22Rv1 (cell line): ENCODE results near the gene PDZD7.

Experiments used
- H3K27ac ChIP-seq: fragments of 450-650 bp; 2 replicates; pipeline ENCODE4 v1.5.1; 2017
- ZFX ChIP-seq: fragments of 450-650 bp; IDR thresholded peaks from 2 replicates; pipeline ENCODE4 v1.6.1; 2017; ENCODE audit warnings: antibody characterized with exemption, borderline replicate concordance
- TF ChIP-seq, protein P1 (sequence below): fragments of 450-650 bp; IDR thresholded peaks from 2 replicates; pipeline ENCODE4 v1.5.1; 2017; ENCODE audit warnings: mild to moderate bottlenecking

PDZD7 gene

DNA sequence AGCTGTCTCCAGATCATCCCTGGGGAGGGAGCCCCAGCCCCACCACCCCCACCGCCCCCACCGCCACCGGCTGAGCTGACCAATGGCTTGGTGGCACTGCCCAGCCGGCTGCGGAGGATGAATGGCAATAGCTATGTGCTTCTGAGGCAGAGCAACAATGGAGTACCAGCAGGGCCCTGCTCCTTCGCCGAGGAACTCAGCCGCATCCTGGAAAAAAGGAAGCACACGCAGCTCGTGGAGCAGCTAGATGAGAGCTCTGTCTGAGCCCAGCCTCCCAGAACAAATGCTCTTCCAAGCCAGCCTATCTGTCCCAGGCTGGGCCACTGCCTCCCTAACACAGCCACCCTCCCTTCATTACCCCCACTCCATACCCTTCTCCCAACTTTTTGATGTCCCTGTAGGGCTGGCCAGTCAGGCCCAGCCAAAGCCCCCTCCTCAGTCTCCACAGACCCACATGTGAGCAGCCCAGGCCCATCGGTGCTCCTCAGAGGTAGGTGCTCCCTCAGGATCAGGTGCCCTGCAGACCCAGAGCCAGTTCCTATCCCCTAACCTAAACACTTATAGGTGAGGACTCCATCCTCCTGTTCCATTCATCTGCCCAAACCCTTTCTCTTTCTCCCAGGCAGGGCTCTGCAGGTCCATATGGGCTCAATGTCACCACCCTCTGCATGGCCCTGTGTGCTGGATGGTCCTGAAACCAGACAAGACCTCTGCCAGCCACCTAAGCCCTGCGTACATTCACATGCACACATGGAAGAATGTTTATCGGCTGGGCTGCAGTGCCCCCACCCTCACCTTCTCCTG lies 46.9 kb downstream of the PDZD7 start:
- TF ChIP-seq ZFX, result no peak
- TF ChIP-seq, protein P1, sequence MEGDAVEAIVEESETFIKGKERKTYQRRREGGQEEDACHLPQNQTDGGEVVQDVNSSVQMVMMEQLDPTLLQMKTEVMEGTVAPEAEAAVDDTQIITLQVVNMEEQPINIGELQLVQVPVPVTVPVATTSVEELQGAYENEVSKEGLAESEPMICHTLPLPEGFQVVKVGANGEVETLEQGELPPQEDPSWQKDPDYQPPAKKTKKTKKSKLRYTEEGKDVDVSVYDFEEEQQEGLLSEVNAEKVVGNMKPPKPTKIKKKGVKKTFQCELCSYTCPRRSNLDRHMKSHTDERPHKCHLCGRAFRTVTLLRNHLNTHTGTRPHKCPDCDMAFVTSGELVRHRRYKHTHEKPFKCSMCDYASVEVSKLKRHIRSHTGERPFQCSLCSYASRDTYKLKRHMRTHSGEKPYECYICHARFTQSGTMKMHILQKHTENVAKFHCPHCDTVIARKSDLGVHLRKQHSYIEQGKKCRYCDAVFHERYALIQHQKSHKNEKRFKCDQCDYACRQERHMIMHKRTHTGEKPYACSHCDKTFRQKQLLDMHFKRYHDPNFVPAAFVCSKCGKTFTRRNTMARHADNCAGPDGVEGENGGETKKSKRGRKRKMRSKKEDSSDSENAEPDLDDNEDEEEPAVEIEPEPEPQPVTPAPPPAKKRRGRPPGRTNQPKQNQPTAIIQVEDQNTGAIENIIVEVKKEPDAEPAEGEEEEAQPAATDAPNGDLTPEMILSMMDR, result no peak
- H3K27ac ChIP-seq, result no peak overlapping the region

DNA sequence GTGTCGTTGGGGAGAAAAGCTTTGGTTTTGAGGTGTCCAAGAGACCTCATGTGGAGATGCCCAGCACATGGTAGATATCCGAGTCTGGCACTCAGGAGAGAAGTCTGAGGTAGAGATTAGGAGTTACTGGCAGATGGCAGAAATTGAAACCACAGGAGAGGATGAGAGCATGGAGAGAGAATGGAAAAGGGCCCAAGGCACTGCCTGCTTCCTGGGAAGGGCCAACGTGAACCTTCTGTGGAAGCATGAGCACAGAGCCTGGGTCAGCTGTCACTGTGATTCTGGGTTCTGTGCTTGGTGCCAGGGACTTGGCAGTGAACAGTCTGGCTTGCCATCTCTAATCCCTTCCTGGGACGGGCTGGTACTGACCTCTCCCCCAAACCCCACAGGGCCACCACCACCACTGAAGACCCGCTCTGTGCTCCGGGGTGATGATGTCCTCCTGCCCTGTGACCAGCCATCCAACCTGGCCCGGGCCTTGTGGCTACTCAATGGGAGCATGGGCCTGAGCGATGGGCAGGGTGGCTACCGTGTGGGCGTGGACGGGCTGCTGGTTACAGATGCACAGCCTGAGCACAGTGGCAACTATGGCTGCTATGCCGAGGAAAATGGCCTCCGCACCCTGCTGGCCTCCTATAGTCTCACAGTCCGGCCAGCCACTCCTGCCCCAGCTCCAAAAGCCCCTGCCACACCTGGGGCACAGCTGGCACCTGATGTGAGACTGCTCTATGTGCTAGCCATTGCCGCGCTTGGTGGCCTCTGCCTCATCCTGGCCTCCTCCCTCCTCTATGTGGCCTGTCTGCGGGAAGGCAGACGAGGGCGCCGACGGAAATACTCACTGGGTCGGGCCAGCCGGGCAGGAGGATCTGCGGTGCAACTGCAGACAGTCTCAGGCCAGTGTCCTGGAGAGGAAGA lies 47.8 kb downstream of the PDZD7 start:
- TF ChIP-seq, protein P1, result no peak
- no peak for TF ChIP-seq ZFX
- H3K27ac ChIP-seq, result no peak overlapping the region

DNA sequence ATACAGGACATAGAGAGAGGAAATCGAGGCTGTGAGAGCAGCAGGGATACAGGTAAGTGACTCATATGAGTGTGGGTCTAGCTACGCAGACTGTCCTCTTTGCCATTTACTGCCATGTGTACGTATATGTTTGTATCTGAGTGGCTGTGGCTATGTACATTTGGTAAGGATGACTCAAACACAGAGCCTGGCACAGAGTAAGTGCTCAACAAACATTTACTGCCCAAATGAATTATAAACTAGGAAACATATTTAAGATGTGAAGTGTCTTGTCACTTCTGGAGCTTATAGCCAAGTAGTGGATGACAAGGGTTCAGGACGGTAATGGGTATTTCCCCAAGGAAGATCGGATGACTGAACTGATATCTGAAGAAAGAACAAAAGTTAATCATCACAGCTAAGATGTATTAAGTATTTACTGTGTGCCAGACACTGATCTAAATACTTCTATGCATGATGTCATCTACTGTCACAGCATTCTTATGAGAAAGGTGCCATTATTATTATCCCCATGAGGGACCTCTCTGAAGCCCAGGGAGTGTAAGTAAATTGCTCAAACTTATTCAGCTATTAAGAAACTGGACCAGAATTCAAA lies 49.7 kb downstream of the PDZD7 start:
- TF ChIP-seq, protein P1, result no peak
- no peak for TF ChIP-seq ZFX
- H3K27ac ChIP-seq, result no peak overlapping the region

DNA sequence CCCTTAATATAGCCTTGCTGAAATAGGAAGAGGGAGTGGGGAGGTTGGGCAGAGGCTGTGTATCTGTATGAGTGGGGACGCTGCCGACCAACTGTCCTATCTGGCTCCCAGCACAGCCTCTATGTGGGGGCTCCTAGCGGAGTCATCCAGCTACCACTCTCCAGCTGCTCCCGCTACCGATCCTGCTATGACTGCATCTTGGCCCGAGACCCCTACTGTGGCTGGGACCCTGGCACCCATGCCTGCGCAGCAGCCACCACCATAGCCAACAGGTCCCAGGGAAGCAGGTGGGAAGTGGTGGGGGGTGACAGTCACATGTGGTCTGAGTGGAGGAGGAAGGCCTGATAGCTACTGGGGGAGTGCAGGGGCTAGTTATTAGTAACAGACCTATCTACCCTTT lies 50.2 kb downstream of the PDZD7 start:
- H3K27ac ChIP-seq, result no peak overlapping the region
- TF ChIP-seq ZFX, result no peak
- TF ChIP-seq, protein P1, result no peak

DNA sequence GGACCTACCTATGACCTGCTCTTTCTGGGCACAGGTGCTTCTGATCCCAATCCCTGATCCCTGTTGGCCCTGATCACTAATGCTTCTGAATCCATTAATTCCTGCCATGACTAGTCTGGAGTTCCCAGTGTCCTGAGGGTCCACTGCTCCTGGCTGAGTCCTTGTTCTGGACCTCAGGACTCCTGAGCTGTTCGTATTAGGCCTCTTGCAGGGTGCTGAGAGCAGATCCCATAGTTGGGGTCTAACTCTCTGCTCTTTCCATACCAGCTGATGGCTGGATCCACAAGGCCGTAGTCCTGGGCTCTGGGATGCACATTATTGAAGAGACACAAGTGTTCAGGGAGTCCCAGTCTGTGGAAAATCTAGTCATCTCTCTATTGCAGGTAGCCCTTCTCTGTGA lies 50.6 kb downstream of the PDZD7 start:
- no peak for TF ChIP-seq ZFX
- TF ChIP-seq, protein P1, result no peak
- H3K27ac ChIP-seq, result no peak overlapping the region

DNA sequence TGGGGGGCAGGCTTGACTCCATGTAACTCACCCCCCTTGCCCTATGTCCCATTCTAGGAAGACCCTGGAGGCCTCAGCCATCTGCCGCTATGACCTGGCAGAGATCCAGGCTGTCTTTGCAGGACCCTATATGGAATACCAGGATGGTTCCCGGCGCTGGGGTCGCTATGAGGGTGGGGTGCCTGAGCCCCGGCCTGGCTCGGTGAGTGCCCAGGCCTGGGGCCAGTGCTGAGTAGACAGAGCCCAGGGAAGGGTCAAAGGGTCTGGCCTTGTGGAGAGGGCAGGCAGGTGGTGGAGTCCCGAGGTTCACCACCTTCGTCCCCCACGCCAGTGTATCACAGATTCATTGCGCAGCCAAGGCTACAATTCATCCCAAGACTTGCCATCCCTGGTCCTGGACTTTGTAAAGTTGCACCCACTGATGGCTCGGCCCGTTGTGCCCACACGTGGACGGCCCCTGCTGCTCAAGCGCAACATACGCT lies 51.1 kb downstream of the PDZD7 start:
- no peak overlapping the region for H3K27ac ChIP-seq
- TF ChIP-seq, protein P1, result no peak
- no peak for TF ChIP-seq ZFX
